HTERT RPE-1 (cell line): Measurements from ENCODE around the gene HOXA1.
"Not testable (repeated sequence)": the region's sequence is repeated elsewhere in the genome, so short reads cannot be mapped to it uniquely, and the experiment has no call there.

Source experiments
- in situ Hi-C: fragments of 300-500 bp; cut with MboI; formaldehyde crosslinking; loops from 4 replicates; pipeline ENCODE4 v1.14.3; 2020; ENCODE audit warnings: low sequenced_read_pairs

Gene HOXA1

GRCh38 chr7:27062946-27063345, 32.9 kb downstream of the HOXA1 start:
- in situ Hi-C loops = no loop called here

DNA sequence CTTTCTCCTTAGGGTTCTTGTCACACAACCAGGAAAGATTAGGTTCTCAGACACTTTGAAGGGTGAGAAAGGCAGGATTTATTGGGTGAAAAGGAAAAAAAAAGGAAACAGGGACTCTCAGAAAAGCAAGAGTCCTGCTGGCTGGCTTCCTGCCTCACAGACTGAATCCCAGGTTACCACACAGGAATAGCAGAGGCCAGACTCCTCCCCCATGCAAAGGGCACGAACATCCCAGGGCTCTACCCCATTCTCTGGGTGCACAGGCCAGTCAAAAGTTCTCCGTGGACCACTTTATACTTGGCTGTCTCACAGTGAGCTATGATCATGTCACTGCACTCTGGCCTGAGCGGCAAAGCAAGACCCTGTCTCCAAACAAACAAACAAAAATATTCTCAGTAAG, 42.6 kb downstream of the HOXA1 start:
- in situ Hi-C loops = no loop called here

- in situ Hi-C loops = no loop called here
These were observed 44.3 kb downstream of the HOXA1 start for GRCh38 chr7:27051451-27051850.

DNA sequence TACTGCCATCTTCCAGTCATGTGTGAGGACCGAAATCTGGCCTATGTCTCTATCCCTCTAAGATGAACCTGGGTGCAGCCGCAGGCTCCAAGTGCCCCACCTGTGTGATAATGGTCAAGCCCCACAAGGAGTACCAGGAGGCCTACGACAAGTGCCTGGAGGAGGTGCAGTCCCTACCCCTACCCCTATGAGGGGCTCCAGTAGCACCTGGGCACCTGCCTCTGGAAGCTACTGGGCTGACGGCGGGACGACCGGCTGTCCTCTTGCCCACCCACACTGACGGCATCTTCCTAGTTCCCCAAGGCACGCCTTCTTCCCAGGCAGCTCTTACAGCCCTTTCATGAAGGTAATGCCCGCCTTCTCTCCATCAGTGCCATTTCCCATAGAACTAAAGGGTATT, 47.4 kb downstream of the HOXA1 start:
- in situ Hi-C loops = no loop called here

GRCh38 chr7:27046854-27047549, 48.8 kb downstream of the HOXA1 start:
- in situ Hi-C loops = no loop called here

DNA sequence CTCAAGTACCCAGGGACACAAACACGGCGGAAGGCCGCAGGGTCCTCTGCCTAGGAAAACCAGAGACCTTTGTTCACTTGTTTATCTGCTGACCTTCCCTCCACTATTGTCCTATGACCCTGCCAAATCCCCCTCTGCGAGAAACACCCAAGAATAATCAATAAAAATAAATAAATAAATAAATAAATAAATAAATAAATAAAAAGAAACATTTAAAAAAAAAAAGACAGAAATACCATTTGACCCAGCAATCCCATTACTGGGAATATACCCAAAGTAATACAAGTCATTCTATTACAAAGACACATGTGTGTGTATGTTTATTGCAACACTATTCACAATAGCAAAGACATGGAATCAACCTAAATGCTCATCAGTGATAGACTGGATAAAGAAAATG, 49.8 kb downstream of the HOXA1 start:
- in situ Hi-C loops = not testable (repeated sequence)

GRCh38 chr7:27045066-27045465, 50.7 kb downstream of the HOXA1 start:
- in situ Hi-C loops = not testable (repeated sequence)
